DND-41 (cell line): Measurements from ENCODE around the gene KRTAP19-4.
"Not testable (repeated sequence)": the region's sequence is repeated elsewhere in the genome, so short reads cannot be mapped to it uniquely, and the experiment has no call there.

ENCODE experiments used
- ATAC-seq: fragments of 200-7000 bp; cut with Tn5 transposase; 3 replicates; pipeline ENCODE4 v1.9.1; 2021; ENCODE audit warnings: low read depth; ENCODE audit not compliant: insufficient read depth
- DNase-seq: peaks from one replicate; pipeline ENCODE4 v3.0.0-alpha.2; 2020
- H2AFZ ChIP-seq: 2 replicates; pipeline ENCODE4 v1.6.0; 2012; ENCODE audit warnings: low read depth, low read length
- H3K27ac ChIP-seq: 2 replicates; pipeline ENCODE4 v1.5.1; 2012; ENCODE audit warnings: low read length, inconsistent platforms
- H3K27me3 ChIP-seq: fragments of 200-600 bp; sonication (generic); 2 replicates; pipeline ENCODE4 v1.6.0; 2012; ENCODE audit warnings: low read length, mild to moderate bottlenecking, inconsistent platforms; ENCODE audit not compliant: insufficient read depth, poor library complexity
- H3K36me3 ChIP-seq: 2 replicates; pipeline ENCODE4 v1.5.1; 2012; ENCODE audit warnings: low read length, inconsistent platforms; ENCODE audit not compliant: insufficient read depth
- H3K4me1 ChIP-seq: 2 replicates; pipeline ENCODE4 v1.5.1; 2012; ENCODE audit warnings: mild to moderate bottlenecking, low read length; ENCODE audit not compliant: insufficient read depth
- H3K4me2 ChIP-seq: 2 replicates; pipeline ENCODE4 v1.6.0; 2012; ENCODE audit warnings: mild to moderate bottlenecking, moderate library complexity, low read length, inconsistent platforms; ENCODE audit not compliant: insufficient read depth
- H3K4me3 ChIP-seq, 2 experiments: fragments of 200-600 bp in 1 of 2; shearing (Covaris generic) in 1 of 2; 2 replicates each; pipeline ENCODE4 v1.5.1; 2012 to 2016; ENCODE audit warnings: inconsistent platforms in 2 of 2, low read length in 2 of 2, mild to moderate bottlenecking in 2 of 2, low read depth in 1 of 2, moderate library complexity in 1 of 2
- H3K79me2 ChIP-seq: 2 replicates; pipeline ENCODE4 v1.6.0; 2012; ENCODE audit warnings: low read length, inconsistent platforms; ENCODE audit not compliant: insufficient read depth
- H3K9ac ChIP-seq: 2 replicates; pipeline ENCODE4 v1.6.0; 2012; ENCODE audit warnings: low read depth, mild to moderate bottlenecking, inconsistent platforms, low read length, moderate library complexity
- H3K9me3 ChIP-seq: 2 replicates; pipeline ENCODE4 v1.5.1; 2012; ENCODE audit warnings: low read length, moderate library complexity, mild to moderate bottlenecking, inconsistent platforms; ENCODE audit not compliant: insufficient read depth, severe bottlenecking
- H4K20me1 ChIP-seq: 2 replicates; pipeline ENCODE4 v1.6.0; 2012; ENCODE audit warnings: low read length; ENCODE audit not compliant: insufficient read depth
- CTCF ChIP-seq: IDR thresholded peaks from 2 replicates; pipeline ENCODE4 v1.5.1; 2012; ENCODE audit warnings: borderline replicate concordance, low read length, moderate library complexity, mild to moderate bottlenecking; ENCODE audit not compliant: poor library complexity, severe bottlenecking; ENCODE audit errors: extremely low read depth
- EZH2 ChIP-seq: IDR thresholded peaks from 3 replicates; pipeline ENCODE4 v1.6.1; 2012; ENCODE audit warnings: borderline replicate concordance, low read depth, mild to moderate bottlenecking, moderate library complexity, low read length, inconsistent platforms; ENCODE audit not compliant: severe bottlenecking

The KRTAP19-4 gene

GRCh38 chr21:30505621-30506205, 8.7 kb upstream of the KRTAP19-4 start:
- not testable (repeated sequence) for H3K27me3 ChIP-seq, H3K4me1 ChIP-seq, H3K79me2 ChIP-seq, H3K27ac ChIP-seq, DNase-seq, H3K4me3 ChIP-seq, ATAC-seq, H4K20me1 ChIP-seq, H2AFZ ChIP-seq, H3K36me3 ChIP-seq, H3K9me3 ChIP-seq, H3K4me2 ChIP-seq, H3K9ac ChIP-seq
- TF ChIP-seq CTCF = peak; percentile 51

- no peak within 1 kb of the TSS for H3K4me2 ChIP-seq
- DNase-seq (no peak), ATAC-seq (no peak)
- H3K4me3 ChIP-seq = no peak within 1 kb of the TSS
- H3K27ac ChIP-seq = no peak within 1 kb of the TSS
- no peaks in the 10 kb centered on the region for H3K9me3 ChIP-seq
- H2AFZ ChIP-seq = no peak within 1 kb of the TSS
- no peaks in the 10 kb centered on the region for H3K36me3 ChIP-seq
- no peak for TF ChIP-seq EZH2
- TF ChIP-seq CTCF = no peak
- H3K79me2 ChIP-seq = no peaks in the 10 kb centered on the region
- no peaks in the 10 kb centered on the region for H3K27me3 ChIP-seq
- H3K9ac ChIP-seq = no peak within 1 kb of the TSS
- no peaks in the 10 kb centered on the region for H3K4me1 ChIP-seq
- no peaks in the 10 kb centered on the region for H4K20me1 ChIP-seq
Measured at GRCh38 chr21:30502041-30502440, 5.1 kb upstream of the KRTAP19-4 start, which contains the start of gene KRTAP19-5. TSS of gene KRTAP19-5 (minus strand) at chr21:30502141. CDS start at chr21:30502090, 51 bp downstream.

GRCh38 chr21:30491963-30492428, 5.0 kb downstream of the KRTAP19-4 start, which contains the start of gene KRTAP19-3:
TSS of gene KRTAP19-3 (minus strand) at chr21:30492013. CDS start at chr21:30491957, 56 bp downstream.
- DNase-seq (no peak), ATAC-seq (no peak)
- TF ChIP-seq CTCF (no peak), EZH2 (no peak)
- H3K4me1 ChIP-seq = no peaks in the 10 kb centered on the region
- H3K79me2 ChIP-seq = no peaks in the 10 kb centered on the region
- no peak within 1 kb of the TSS for H3K4me3 ChIP-seq
- H3K27me3 ChIP-seq = no peaks in the 10 kb centered on the region
- no peak within 1 kb of the TSS for H2AFZ ChIP-seq
- no peaks in the 10 kb centered on the region for H3K36me3 ChIP-seq
- H3K9ac ChIP-seq = no peak within 1 kb of the TSS
- no peak within 1 kb of the TSS for H3K4me2 ChIP-seq
- H3K9me3 ChIP-seq = no peaks in the 10 kb centered on the region
- no peaks in the 10 kb centered on the region for H4K20me1 ChIP-seq
- H3K27ac ChIP-seq = no peak within 1 kb of the TSS

GRCh38 chr21:30487336-30487735, 9.6 kb downstream of the KRTAP19-4 start, which contains the start of gene KRTAP19-2:
TSS of gene KRTAP19-2 (minus strand) at chr21:30487436. CDS start at chr21:30487348, 88 bp downstream.
- H2AFZ ChIP-seq = no peak within 1 kb of the TSS
- no peak within 1 kb of the TSS for H3K27ac ChIP-seq
- H3K4me1 ChIP-seq = no peaks in the 10 kb centered on the region
- H3K27me3 ChIP-seq = no peaks in the 10 kb centered on the region
- H4K20me1 ChIP-seq = no peaks in the 10 kb centered on the region
- no peaks in the 10 kb centered on the region for H3K79me2 ChIP-seq
- no peak for TF ChIP-seq CTCF
- no peak for TF ChIP-seq EZH2
- no peak within 1 kb of the TSS for H3K4me3 ChIP-seq
- H3K4me2 ChIP-seq = no peak within 1 kb of the TSS
- no peak within 1 kb of the TSS for H3K9ac ChIP-seq
- H3K9me3 ChIP-seq = peaks cover 3% of the 10 kb centered on the region
- ATAC-seq (no peak), DNase-seq (no peak)
- H3K36me3 ChIP-seq = no peaks in the 10 kb centered on the region
